Heart left ventricle (tissue), 16 donors: ENCODE results near the gene CCDC192. TPM values are rescaled to one million over a fixed set of nuclear protein-coding genes. Genes with fewer than 3 reads are reported as not detected.

Experiments
- ATAC-seq, 4 donors: fragments of 200-7000 bp; cut with Tn5 transposase; one replicate each; pipeline ENCODE4 v1.9.1; 2020 to 2022; ENCODE audit warnings: moderate library complexity in 4 of 4, mild to moderate bottlenecking in 3 of 4, moderate number of reproducible peaks in 1 of 4
- DNase-seq, 5 donors: peaks; one replicate each; pipeline ENCODE4 v3.0.0-alpha.2; 2020
- H3K27ac ChIP-seq, 12 donors: fragments of 200-600 bp; sonication (generic) in 4 of 12; one replicate each; pipeline versions ENCODE4 v1.5.0 to v1.8.0; 2016 to 2022; ENCODE audit warnings: mild to moderate bottlenecking in 2 of 12
- H3K27me3 ChIP-seq, 9 donors: fragments of 200-600 bp; sonication (generic) in 2 of 9; one replicate each; pipeline versions ENCODE4 v1.5.1 to v1.8.0; 2016 to 2022; ENCODE audit warnings: mild to moderate bottlenecking in 3 of 9
- H3K36me3 ChIP-seq, 9 donors: fragments of 200-600 bp; sonication (generic) in 2 of 9; one replicate each; pipeline versions ENCODE4 v1.5.0 to v1.8.0; 2018 to 2022; ENCODE audit warnings: mild to moderate bottlenecking in 2 of 9
- H3K4me1 ChIP-seq, 12 donors: fragments of 200-600 bp; sonication (generic) in 4 of 12; one replicate each; pipeline versions ENCODE4 v1.5.0 to v1.8.0; 2016 to 2022; ENCODE audit warnings: mild to moderate bottlenecking in 3 of 12
- H3K4me3 ChIP-seq, 12 donors: fragments of 200-600 bp; sonication (generic) in 4 of 12; one replicate each; pipeline versions ENCODE4 v1.5.0 to v1.8.0; 2017 to 2022; ENCODE audit warnings: mild to moderate bottlenecking in 9 of 12, moderate library complexity in 4 of 12
- H3K9me3 ChIP-seq, 12 donors: fragments of 200-600 bp; sonication (generic) in 4 of 12; one replicate each; pipeline versions ENCODE4 v1.5.0 to v1.8.0; 2016 to 2022; ENCODE audit warnings: mild to moderate bottlenecking in 1 of 12
- CTCF ChIP-seq, 12 donors: fragments of 200-600 bp; sonication (generic) in 4 of 12; IDR thresholded peaks; one replicate each; pipeline versions ENCODE4 v1.5.0 to v1.8.0; 2018 to 2022; ENCODE audit warnings: antibody characterized with exemption in 12 of 12, mild to moderate bottlenecking in 5 of 12
- POLR2A ChIP-seq, 2 donors: fragments of 450-650 bp; IDR thresholded peaks; one replicate each; pipeline ENCODE4 v1.6.1; 2017; ENCODE audit warnings: antibody characterized with exemption in 2 of 2, mild to moderate bottlenecking in 2 of 2, moderate library complexity in 2 of 2
- whole genome bisulfite sequencing, 4 donors: extraction: QIAGEN DNeasy Blood & Tissue Kit in 2 of 4; methylation state at CpG; one replicate each; pipeline versions ENCODE4 v1.1.5 to v1.1.7; 2013 to 2018; 5-methylcytosine and 5-hydroxymethylcytosine counted together
- intact Hi-C, 10 donors: fragments of 100-400 bp; cut with DNase I; formaldehyde crosslinking; loops; one replicate each; pipeline versions ENCODE4 v1.11.1 to v1.14.2; 2022
- polyA plus RNA-seq, 2 donors: library from polyadenylated mRNA; stranded (reverse); fragments of 200-250 nt; gene quantifications; one replicate each; pipeline ENCODE4 v1.2.3, GENCODE V29; 2013
- total RNA-seq, 9 donors: library from RNA; depleted of rRNA in 2 of 9; stranded (reverse); fragments of >200 nt in 2 of 9; fragmentation: NEBNext Ultra II Directional in 3 of 9; extraction: Animal tissue kit (Norgen Biotek cat#: 25700) in 3 of 9; gene quantifications; one replicate each; pipeline versions ENCODE4 v1.1.0 to v1.2.4, GENCODE V29; 2016 to 2023
- donor health status: ischemic (EF 13 %, LVEDD 7.1; RV severe dilation, severe dysfunction).
- donor health status: healthy with polysubstance abuse.
- donor health status: DM: no; HTN: yes; CAD: no.
- donor health status: DM: no; HTN: no; CAD: no.
- donor health status: ischemic (EF 25% LVEDD 6.9; RV normal size, moderate dysfunction).
- donor health status: ischemic (EF 25% LVEDD 5.7; RV mildly dilated, moderate dysfunction).
- donor health status: healthy.
- donor health status: DM: yes; HTN: yes; CAD: no.
- donor health status: ischemic (EF 35%, LVEDD 5.7; RV mildly dilated, moderate dysfunction).
- donor health status: nonischemic (EF 11% LVEDD 7.7; RV severe dilation, severe dysfunction).
- donor health status: DM: yes; HTN: yes; CAD: no.
- donor health status: PGD.
- donor health status: ischemic (EF 29% LVEDD 5.4; RV normal size, mild dysfunction).
- donor health status: nonischemic (EF 23%, LVEDD 6.1; RV moderate dilation, normal function).

CCDC192 gene
- total and polyA plus RNA-seq, 11 donors, result 0.07 to 1.3 (median 0.42) TPM; not detected in 8

GRCh38 chr5:127827451-127827850 is 124.3 kb downstream of the CCDC192 start:
- WGBS, 4 donors, result 96 to 98% (median 96%) methylated on average over 6 of the region's 6 CpGs
- intact Hi-C loops, result no loop called here
- TF ChIP-seq CTCF (IDR thresholded peaks at IDR 0.05), result no peak
- no peak for TF ChIP-seq POLR2A (IDR thresholded peaks at IDR 0.05)
- no peaks in the 10 kb centered on the region for H3K36me3 ChIP-seq
- ATAC-seq (no peak), DNase-seq (no peak)
- H3K4me3 ChIP-seq, result no peak overlapping the region
- no peaks in the 10 kb centered on the region for H3K9me3 ChIP-seq
- H3K27ac ChIP-seq, result no peak overlapping the region
- H3K27me3 ChIP-seq, result no peaks in the 10 kb centered on the region
- H3K4me1 ChIP-seq, result peaks cover 0 to 11% (median 0%) of the 10 kb centered on the region in 12 donors

GRCh38 chr5:127830157-127830556 is 127.0 kb downstream of the CCDC192 start:
- Histone ChIP-seq H3K36me3 (no peaks in the 10 kb centered on the region), H3K4me1 (peaks cover 0 to 9% (median 0%) of the 10 kb centered on the region in 12 donors), H3K27me3 (no peaks in the 10 kb centered on the region), H3K4me3 (no peak overlapping the region), H3K9me3 (no peaks in the 10 kb centered on the region), H3K27ac (no peak overlapping the region)
- no peak for TF ChIP-seq CTCF (IDR thresholded peaks at IDR 0.05)
- TF ChIP-seq POLR2A (IDR thresholded peaks at IDR 0.05), result no peak
- no peak for ATAC-seq
- intact Hi-C loops, result no loop called here
- DNase-seq, result no peak
- WGBS, 4 donors, result 93 to 96% (median 93%) methylated on average over 3 of the region's 3 CpGs

- 85 to 92% (median 89%) methylated on average over 5 of the region's 5 CpGs for WGBS, 4 donors
- H3K4me3 ChIP-seq, result no peak overlapping the region
- TF ChIP-seq CTCF (IDR thresholded peaks at IDR 0.05) (no peak), POLR2A (IDR thresholded peaks at IDR 0.05) (no peak)
- H3K36me3 ChIP-seq, result no peaks in the 10 kb centered on the region
- no peak for DNase-seq
- no peak for ATAC-seq
- H3K27ac ChIP-seq, result no peak overlapping the region
- H3K9me3 ChIP-seq, result no peaks in the 10 kb centered on the region
- H3K4me1 ChIP-seq, result peaks cover 0 to 9% (median 0%) of the 10 kb centered on the region in 12 donors
- H3K27me3 ChIP-seq, result no peaks in the 10 kb centered on the region
- intact Hi-C loops, result no loop called here
Observed at GRCh38 chr5:127830829-127831598, 127.8 kb downstream of the CCDC192 start.

- ATAC-seq (no peak), DNase-seq (no peak)
- intact Hi-C loops, result no loop called here
- WGBS, 4 donors, result 95 to 97% (median 96%) methylated on average over 5 of the region's 5 CpGs
- no peaks in the 10 kb centered on the region for H3K36me3 ChIP-seq
- no peaks in the 10 kb centered on the region for H3K9me3 ChIP-seq
- H3K27ac ChIP-seq, result no peak overlapping the region
- H3K4me1 ChIP-seq, result peaks cover 0 to 9% (median 0%) of the 10 kb centered on the region in 12 donors
- H3K27me3 ChIP-seq, result no peaks in the 10 kb centered on the region
- TF ChIP-seq CTCF (IDR thresholded peaks at IDR 0.05) (no peak), POLR2A (IDR thresholded peaks at IDR 0.05) (no peak)
- no peak overlapping the region for H3K4me3 ChIP-seq
Observed at GRCh38 chr5:127832067-127832466, 128.9 kb downstream of the CCDC192 start.
